Erythroblast (primary cell): ENCODE data around the gene ZNF165.
"Not testable (repeated sequence)": the region's sequence is repeated elsewhere in the genome, so short reads cannot be mapped to it uniquely, and the experiment has no call there.

Experiments used
- DNase-seq, 2 experiments: peaks; one replicate each; lab custom pipeline; 2025; lab: John Stamatoyannopoulos, UW
- GATA1 ChIP-seq: IDR thresholded peaks from 2 replicates; pipeline ENCODE4 v1.6.1; 2011; ENCODE audit warnings: low read depth, mild to moderate bottlenecking, control low read depth, low read length, moderate library complexity
- POLR2A ChIP-seq: IDR thresholded peaks from 2 replicates; pipeline ENCODE4 v1.6.1; 2011; ENCODE audit warnings: mild to moderate bottlenecking, low read length

Gene ZNF165

GRCh38 chr6:28080381-28080630 lies at the start of gene ZNF165:
Gene ZNF165, plus strand, starts transcription at chr6:28080568. Its CDS starts 4,913 bp downstream, at chr6:28085481.
- not testable (repeated sequence) for DNase-seq

GRCh38 chr6:28053584-28053983 lies 26.8 kb upstream of the ZNF165 start:
- DNase-seq, result no peak
- no peak for TF ChIP-seq GATA1
- no peak for TF ChIP-seq POLR2A

DNA sequence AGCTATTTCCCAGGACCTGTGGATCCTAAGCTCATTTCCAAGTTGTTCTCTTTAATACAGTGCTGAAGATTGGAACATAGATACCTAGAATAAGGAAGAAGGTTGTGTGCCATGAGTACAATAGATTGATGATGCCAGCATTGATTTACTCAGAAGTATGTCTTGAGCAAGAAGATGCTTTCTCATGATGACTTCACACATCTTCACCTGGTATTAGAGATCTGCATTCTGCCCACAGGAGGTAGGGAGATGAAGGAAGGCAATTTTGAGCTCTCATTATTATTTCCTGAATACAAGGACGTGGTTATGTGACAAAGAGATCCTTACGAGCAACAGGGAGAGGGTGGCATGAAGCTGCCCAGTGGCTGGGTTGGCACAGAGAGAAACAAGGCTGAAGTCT lies 20.0 kb upstream of the ZNF165 start:
- TF ChIP-seq GATA1, result no peak
- TF ChIP-seq POLR2A, result no peak
- DNase-seq, result peak in 1 of 2 experiments; percentile 8

- TF ChIP-seq POLR2A (no peak), GATA1 (no peak)
- DNase-seq, result no peak
Observed at GRCh38 chr6:28064272-28064671, 16.1 kb upstream of the ZNF165 start.

DNA sequence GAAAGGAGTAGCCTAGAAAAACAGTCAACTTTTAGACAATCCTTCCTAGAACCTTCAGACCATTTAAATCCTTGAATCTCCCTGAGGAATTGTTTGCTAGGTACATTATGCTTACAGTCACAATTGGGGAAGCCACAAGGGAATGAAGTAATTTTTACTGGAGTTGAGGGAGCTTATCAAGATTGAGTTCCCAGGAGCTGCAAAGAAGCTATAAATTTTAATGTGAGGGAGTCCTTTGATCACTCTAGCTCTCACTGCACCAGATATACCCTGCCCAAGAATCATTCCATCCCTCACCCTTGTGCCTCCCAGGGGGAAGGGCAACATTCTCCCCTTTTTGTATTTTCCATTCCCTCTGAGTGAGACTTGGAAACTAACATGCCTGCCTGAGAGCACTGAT lies 12.3 kb upstream of the ZNF165 start:
- no peak for TF ChIP-seq GATA1
- no peak for TF ChIP-seq POLR2A
- no peak for DNase-seq

GRCh38 chr6:28070968-28071367 lies 9.4 kb upstream of the ZNF165 start:
- DNase-seq, result not testable (repeated sequence)

DNA sequence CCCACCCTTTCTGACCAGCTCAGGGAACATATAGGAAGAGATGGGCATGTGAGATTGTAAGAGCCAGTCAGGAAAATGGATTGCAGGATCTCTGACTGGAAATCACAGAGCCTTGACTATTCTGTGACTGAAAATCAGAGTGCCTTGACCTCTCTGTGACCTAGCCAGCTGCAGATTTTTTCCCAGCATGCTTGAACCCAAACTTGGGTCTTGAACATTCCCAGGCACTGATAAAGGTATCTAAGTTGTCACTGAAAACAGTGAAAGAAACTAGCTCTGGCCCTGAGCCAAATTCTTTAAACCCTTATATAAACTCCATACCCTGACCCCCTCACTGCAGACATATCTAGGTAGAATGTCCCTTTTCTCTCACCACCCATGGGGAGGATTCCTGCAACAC lies 2.3 kb upstream of the ZNF165 start:
- DNase-seq, result no peak
- no peak for TF ChIP-seq POLR2A

- TF ChIP-seq POLR2A (no peak), GATA1 (no peak)
- no peak for DNase-seq
Observed at GRCh38 chr6:28078836-28079235, 1.5 kb upstream of the ZNF165 start.

DNA sequence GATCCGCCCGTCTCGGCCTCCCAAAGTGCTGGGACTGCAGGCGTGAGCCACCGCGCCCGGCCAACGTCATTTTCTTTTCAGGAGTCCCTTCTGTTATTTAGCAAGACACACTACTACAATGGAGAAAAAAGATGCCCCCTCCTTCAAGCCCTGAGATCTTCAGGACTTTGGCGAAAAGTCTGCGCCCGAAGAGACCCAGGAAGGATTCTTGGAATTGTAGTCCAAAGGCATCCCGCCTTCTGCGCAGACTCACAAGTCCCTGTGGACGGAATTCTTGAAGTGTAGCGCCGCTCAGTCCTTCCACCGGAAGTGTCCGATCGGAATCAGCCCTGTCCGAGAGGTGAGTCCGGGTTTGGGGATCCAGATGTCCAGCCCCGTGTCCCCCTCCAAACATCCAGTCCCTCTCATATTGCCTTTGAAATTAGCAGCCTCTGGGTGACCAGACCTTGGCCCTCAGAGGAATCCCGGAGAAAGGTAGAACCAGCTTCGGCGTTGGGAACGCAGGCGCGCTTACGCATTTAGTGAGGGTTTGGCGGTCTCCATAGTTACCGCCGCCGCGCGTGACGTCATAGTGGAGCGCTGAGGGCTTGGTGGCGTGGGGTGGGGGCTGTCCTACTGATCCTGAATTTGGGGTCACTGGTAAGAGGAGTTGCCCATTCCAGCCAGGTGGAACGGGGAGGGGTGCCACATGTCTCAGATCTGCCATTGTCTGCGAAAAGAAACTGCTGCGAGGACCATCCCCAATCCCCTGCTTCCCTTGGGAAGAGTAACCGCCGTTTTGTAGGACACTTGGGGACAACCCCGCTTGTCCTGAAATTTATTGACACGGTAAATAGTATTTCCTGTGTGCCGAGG lies 490 bp downstream of the ZNF165 start:
- TF ChIP-seq POLR2A, result peak; percentile 73
- TF ChIP-seq GATA1, result no peak
- DNase-seq, result peak; percentile 96 to 97

- no peak for TF ChIP-seq GATA1
- TF ChIP-seq POLR2A, result no peak
- DNase-seq, result no peak
Observed at GRCh38 chr6:28081486-28081751, 1.1 kb downstream of the ZNF165 start.

- peak in 1 of 2 experiments; percentile 4 for DNase-seq
- no peak for TF ChIP-seq POLR2A
- no peak for TF ChIP-seq GATA1
Observed at GRCh38 chr6:28082939-28083338, 2.6 kb downstream of the ZNF165 start.

GRCh38 chr6:28089054-28089453 lies 8.7 kb downstream of the ZNF165 start:
- DNase-seq, result no peak
- TF ChIP-seq POLR2A, result no peak
- no peak for TF ChIP-seq GATA1

GRCh38 chr6:28090917-28091586 lies 10.7 kb downstream of the ZNF165 start:
- DNase-seq, result no peak
- TF ChIP-seq POLR2A (no peak), GATA1 (no peak)

DNA sequence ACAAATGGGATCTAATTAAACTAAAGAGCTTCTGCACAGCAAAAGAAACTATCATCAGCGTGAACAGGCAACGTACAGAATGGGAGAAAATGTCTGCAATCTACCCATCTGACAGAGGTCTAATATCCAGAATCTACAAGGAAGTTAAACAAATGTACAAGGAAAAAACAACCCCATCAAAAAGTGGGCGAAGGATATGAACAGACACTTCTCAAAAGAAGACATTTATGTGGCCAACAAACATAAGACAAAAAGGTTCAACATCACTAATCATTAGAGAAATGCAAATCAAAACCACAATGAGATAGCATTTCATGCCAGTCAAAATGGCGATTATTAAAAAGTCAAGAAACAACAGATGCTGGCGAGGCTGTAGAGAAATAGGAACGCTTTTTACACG lies 21.9 kb downstream of the ZNF165 start:
- not testable (repeated sequence) for DNase-seq

DNA sequence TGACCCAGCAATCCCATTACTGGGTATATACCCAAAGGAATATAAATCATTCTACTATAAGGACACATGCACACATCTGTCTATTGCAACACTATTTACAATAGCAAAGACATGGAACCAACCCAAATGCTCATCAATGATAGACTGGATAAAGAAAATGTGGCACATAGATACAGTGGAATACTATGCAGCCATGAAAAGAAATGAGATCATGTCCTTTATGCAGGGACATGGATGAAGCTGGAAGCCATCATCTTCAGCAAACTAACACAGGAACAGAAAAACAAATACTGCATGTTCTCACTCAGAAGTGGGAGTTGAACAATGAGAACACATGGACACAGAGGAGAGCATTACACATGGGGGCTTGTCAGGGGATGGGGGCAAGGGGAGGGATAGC lies 22.3 kb downstream of the ZNF165 start:
- not testable (repeated sequence) for DNase-seq
